Naive thymus-derived CD4-positive, alpha-beta T cell (primary cell): ENCODE measurements around the gene USP48. TPM values are rescaled to one million over a fixed set of nuclear protein-coding genes. Genes with fewer than 3 reads are reported as not detected.

Experiments
- polyA plus RNA-seq, 2 donors: library from polyadenylated mRNA; unstranded; fragments of 300-500 nt; fragmentation: Illumina TruSeq; gene quantifications; one replicate each; pipeline ENCODE4 v1.2.3, GENCODE V29; 2021
- total RNA-seq, 6 experiments: library from RNA in 5 of 6; stranded (reverse) in 5 of 6; gene quantifications; 1 replicate in 5 of 6; 2 replicates in 1 of 6; pipeline ENCODE4 v1.2.3 and lab custom pipeline; 2021 to 2026

Gene USP48
- total and polyA plus RNA-seq, 7 experiments from 2014 or later: 34.8 to 107 (median 79.5) TPM

Other genes starting within 250 kb of the USP48 start
- 1 to 10 TPM in 1 of 5 experiments, under 1 TPM in 3, not detected in 1; 0.16 to 1.4 (median 0.42) TPM for gene RAP1GAP, start 113.8 kb downstream of the USP48 start, total RNA-seq
- not detected for gene RAP1GAP, start 113.8 kb downstream of the USP48 start, polyA plus RNA-seq
- gene LDLRAD2, start 29.1 kb upstream of the USP48 start, total RNA-seq: under 1 TPM in 2 of 5 experiments, not detected in 3; 0.66 to 0.86 TPM
- gene LDLRAD2, start 29.1 kb upstream of the USP48 start, polyA plus RNA-seq: not detected
- 10 to 100 TPM in 3 of 5 experiments, 1 to 10 TPM in 2; 8.0 to 20.8 (median 10.0) TPM for gene HSPG2, start 154.2 kb upstream of the USP48 start, total RNA-seq
- 1 to 10 TPM; 1.0 TPM for gene HSPG2, start 154.2 kb upstream of the USP48 start, polyA plus RNA-seq
- not detected for gene CELA3B, start 193.9 kb upstream of the USP48 start, total RNA-seq
- gene CELA3B, start 193.9 kb upstream of the USP48 start, polyA plus RNA-seq: not detected
- gene CELA3A, start 218.5 kb upstream of the USP48 start, total RNA-seq: not detected
- gene CELA3A, start 218.5 kb upstream of the USP48 start, polyA plus RNA-seq: not detected